Esophagus muscularis mucosa (tissue), 4 donors: Measurements from ENCODE around the gene STRN. TPM values are rescaled to one million over a fixed set of nuclear protein-coding genes. Genes with fewer than 3 reads are reported as not detected.

Source experiments
- DNase-seq: peaks from one replicate; pipeline ENCODE4 v3.0.0-alpha.2; 2017; ENCODE audit errors: extremely low spot score
- H3K27ac ChIP-seq, 4 donors: fragments of 200-600 bp; sonication (generic); replicated peaks in 1 of 4; 1 replicate in 3 of 4; 2 replicates in 1 of 4; pipeline ENCODE4 v1.5.1; 2016 to 2019; ENCODE audit warnings: mild to moderate bottlenecking in 1 of 4
- H3K27me3 ChIP-seq, 4 donors: fragments of 200-600 bp; sonication (generic); one replicate each; pipeline versions ENCODE4 v1.5.1 to v1.6.0; 2016 to 2019
- H3K36me3 ChIP-seq, 4 donors: fragments of 200-600 bp; sonication (generic); one replicate each; pipeline ENCODE4 v1.5.1; 2016 to 2019
- H3K4me1 ChIP-seq, 4 donors: fragments of 200-600 bp; sonication (generic); one replicate each; pipeline ENCODE4 v1.5.1; 2016 to 2019
- H3K4me3 ChIP-seq, 4 donors: fragments of 200-600 bp; sonication (generic); 1 replicate in 2 of 4; 2 replicates in 2 of 4; pipeline ENCODE4 v1.5.1; 2016 to 2019; ENCODE audit warnings: mild to moderate bottlenecking in 4 of 4, moderate library complexity in 1 of 4
- H3K9me3 ChIP-seq, 4 donors: fragments of 200-600 bp; sonication (generic); 1 replicate in 3 of 4; 2 replicates in 1 of 4; pipeline ENCODE4 v1.5.1; 2016 to 2019
- EP300 ChIP-seq: sonication (generic); formaldehyde crosslinking; IDR thresholded peaks from one replicate; pipeline ENCODE4 v1.6.1; 2017; ENCODE audit warnings: antibody characterized with exemption
- POLR2A ChIP-seq: fragments of 450-650 bp; IDR thresholded peaks from one replicate; pipeline ENCODE4 v1.6.1; 2017; ENCODE audit warnings: antibody characterized with exemption, moderate library complexity, mild to moderate bottlenecking, low read depth
- POLR2AphosphoS5 ChIP-seq, 2 donors: sonication (generic); formaldehyde crosslinking; IDR thresholded peaks; one replicate each; pipeline ENCODE4 v1.6.1; 2017; ENCODE audit warnings: antibody characterized with exemption in 2 of 2
- WGBS: methylation state at CpG from one replicate; pipeline ENCODE4 v1.1.5; 2018; 5-methylcytosine and 5-hydroxymethylcytosine counted together
- intact Hi-C: fragments of 100-400 bp; cut with DNase I; formaldehyde crosslinking; loops from one replicate; pipeline ENCODE4 v1.15.1; 2023
- small RNA-seq, 3 donors: library from RNA; depleted of rRNA; stranded (forward); fragments of <200 nt; gene quantifications; one replicate each; pipeline ENCODE3, GENCODE V24; 2016
- total RNA-seq, 4 donors: library from RNA; depleted of rRNA; stranded (reverse); fragments of >200 nt; gene quantifications; one replicate each; pipeline versions ENCODE4 v1.1.0 to v1.2.1, GENCODE V29; 2016
- TF ChIP-seq, protein P1 (sequence below), 3 experiments: fragments of 200-600 bp in 2 of 3; fragments of 450-650 bp in 1 of 3; sonication (generic) in 2 of 3; IDR thresholded peaks; one replicate each; pipeline ENCODE4 v1.5.1; 2017 to 2019; ENCODE audit warnings: antibody characterized with exemption in 3 of 3, mild to moderate bottlenecking in 2 of 3, moderate library complexity in 1 of 3

Gene STRN
- total RNA-seq, 4 donors from 2014 or later, result 17.6 to 21.8 (median 20.0) TPM

DNA sequence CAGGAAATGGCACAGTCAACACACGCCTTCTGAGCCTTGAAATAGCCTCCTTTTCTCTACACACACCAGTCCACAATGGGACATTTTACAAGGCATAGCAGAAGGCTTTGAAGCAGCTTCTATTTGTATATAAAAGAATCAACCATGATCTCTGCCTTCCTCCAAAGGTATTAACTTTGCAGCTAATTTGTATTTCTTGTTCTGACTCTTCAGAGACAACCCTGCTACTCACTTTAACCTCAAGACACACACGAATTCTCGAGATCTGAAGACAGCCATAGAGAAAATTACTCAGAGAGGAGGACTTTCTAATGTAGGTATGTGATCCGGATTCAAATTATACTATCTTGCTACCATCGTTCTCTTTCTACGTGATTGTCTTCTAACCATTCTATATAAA lies 165.2 kb downstream of the STRN start:
- H3K27me3 ChIP-seq, result peaks cover 0 to 6% (median 0%) of the 10 kb centered on the region in 4 donors
- intact Hi-C loops, result no loop called here
- H3K9me3 ChIP-seq, result peaks cover 0 to 3% (median 0%) of the 10 kb centered on the region in 4 donors
- no peaks in the 10 kb centered on the region for H3K36me3 ChIP-seq
- H3K4me3 ChIP-seq, result no peak overlapping the region
- H3K4me1 ChIP-seq, result no peaks in the 10 kb centered on the region
- WGBS, result 88% methylated on average over 6 of the region's 6 CpGs
- no peak overlapping the region for H3K27ac ChIP-seq
- DNase-seq, result no peak
- no peak for TF ChIP-seq EP300
- TF ChIP-seq, protein P1, sequence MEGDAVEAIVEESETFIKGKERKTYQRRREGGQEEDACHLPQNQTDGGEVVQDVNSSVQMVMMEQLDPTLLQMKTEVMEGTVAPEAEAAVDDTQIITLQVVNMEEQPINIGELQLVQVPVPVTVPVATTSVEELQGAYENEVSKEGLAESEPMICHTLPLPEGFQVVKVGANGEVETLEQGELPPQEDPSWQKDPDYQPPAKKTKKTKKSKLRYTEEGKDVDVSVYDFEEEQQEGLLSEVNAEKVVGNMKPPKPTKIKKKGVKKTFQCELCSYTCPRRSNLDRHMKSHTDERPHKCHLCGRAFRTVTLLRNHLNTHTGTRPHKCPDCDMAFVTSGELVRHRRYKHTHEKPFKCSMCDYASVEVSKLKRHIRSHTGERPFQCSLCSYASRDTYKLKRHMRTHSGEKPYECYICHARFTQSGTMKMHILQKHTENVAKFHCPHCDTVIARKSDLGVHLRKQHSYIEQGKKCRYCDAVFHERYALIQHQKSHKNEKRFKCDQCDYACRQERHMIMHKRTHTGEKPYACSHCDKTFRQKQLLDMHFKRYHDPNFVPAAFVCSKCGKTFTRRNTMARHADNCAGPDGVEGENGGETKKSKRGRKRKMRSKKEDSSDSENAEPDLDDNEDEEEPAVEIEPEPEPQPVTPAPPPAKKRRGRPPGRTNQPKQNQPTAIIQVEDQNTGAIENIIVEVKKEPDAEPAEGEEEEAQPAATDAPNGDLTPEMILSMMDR (IDR thresholded peaks at IDR 0.05), result no peak
- no peak for TF ChIP-seq POLR2A
- no peak for TF ChIP-seq POLR2AphosphoS5 (IDR thresholded peaks at IDR 0.05)

DNA sequence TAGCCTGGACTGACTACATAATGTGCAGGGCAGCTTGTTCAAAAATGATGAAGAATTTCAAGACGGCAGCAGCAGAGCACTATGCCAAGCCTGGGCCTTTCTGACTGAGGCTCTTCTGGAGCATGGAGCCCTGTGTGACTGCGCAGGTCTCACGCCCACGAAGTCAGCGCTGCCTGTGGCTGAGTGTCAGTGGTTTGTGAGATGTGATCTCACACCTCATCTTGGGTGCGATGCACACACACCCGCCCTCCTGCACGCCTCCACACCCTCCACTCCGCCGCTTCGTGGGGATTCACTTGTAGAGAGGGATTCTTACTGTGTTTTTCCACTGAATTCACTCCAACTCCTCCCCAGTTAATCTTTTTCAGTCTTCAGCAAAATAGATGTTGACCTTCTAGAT lies 166.0 kb downstream of the STRN start:
- Histone ChIP-seq H3K27ac (no peak overlapping the region), H3K9me3 (peaks cover 0 to 3% (median 0%) of the 10 kb centered on the region in 4 donors), H3K27me3 (peaks cover 0 to 6% (median 0%) of the 10 kb centered on the region in 4 donors), H3K4me3 (no peak overlapping the region), H3K36me3 (no peaks in the 10 kb centered on the region), H3K4me1 (no peaks in the 10 kb centered on the region)
- WGBS, result 94% methylated on average over 11 of the region's 11 CpGs
- intact Hi-C loops, result no loop called here
- TF ChIP-seq EP300 (no peak), POLR2AphosphoS5 (IDR thresholded peaks at IDR 0.05) (no peak), POLR2A (no peak)
- TF ChIP-seq, protein P1 (IDR thresholded peaks at IDR 0.05), result no peak
- no peak for DNase-seq

DNA sequence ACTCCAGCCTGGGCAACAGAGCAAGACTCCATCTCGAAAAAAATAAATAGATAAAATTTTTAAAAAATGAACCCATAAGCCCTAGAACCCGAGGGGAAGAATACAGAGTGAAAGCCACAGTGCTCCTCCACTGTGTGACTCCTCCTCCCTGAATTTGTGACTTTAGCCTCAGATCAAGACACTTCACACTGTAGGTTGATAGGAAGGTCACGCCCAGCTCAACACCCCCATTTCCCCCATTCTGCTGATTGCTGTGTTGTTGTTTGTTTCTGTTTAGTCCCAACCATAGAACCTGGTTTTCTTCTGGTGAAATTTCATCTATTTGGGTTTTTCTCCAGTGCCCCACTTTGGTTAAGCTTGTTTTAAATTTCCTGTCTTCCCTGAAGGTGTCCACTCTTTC lies 167.6 kb downstream of the STRN start:
- Histone ChIP-seq H3K4me1 (no peaks in the 10 kb centered on the region), H3K9me3 (peaks cover 0 to 3% (median 0%) of the 10 kb centered on the region in 4 donors), H3K27me3 (peaks cover 0 to 6% (median 0%) of the 10 kb centered on the region in 4 donors), H3K36me3 (no peaks in the 10 kb centered on the region), H3K27ac (no peak overlapping the region), H3K4me3 (no peak overlapping the region)
- 95% methylated on average over 3 of the region's 3 CpGs for WGBS
- intact Hi-C loops, result no loop called here
- TF ChIP-seq EP300 (no peak), POLR2AphosphoS5 (IDR thresholded peaks at IDR 0.05) (no peak), POLR2A (no peak)
- TF ChIP-seq, protein P1 (IDR thresholded peaks at IDR 0.05), result no peak
- no peak for DNase-seq

DNA sequence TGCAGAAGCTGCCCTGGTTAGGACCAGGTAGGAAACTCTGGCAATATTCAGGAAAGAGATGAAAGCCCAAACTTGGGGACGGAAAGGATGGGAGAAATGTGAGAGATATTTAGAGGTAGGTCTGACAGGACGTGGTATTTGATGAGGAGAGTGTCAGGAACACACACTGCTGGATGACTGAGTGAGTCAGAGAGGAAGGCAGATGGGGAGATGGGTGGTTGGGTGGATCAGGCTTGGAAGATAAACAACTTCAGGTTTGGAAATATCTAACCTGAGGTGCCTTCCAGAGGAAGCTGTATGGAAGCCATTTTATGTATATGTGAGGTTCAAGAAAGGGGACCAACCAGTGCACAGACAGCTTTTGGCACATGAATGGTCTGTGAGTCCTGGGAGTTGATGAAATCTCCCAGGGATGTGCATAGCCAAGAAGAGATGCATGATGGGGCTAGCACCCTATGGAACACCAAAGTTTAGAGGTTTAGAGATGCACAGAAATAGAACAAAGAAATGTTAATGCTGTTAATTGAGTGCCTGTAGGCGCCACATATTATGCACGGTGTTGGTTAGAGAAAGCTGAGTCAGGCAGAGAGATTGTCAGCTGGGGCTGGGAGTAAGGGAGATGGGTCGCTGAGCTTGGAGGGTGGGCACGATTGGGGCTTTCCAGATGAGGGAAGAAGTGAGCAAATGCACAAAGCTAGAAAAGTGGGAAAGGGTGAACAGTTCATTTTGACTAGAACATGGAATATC lies 168.8 kb downstream of the STRN start:
- TF ChIP-seq EP300, result no peak
- TF ChIP-seq POLR2AphosphoS5 (IDR thresholded peaks at IDR 0.05), result no peak
- TF ChIP-seq POLR2A, result no peak
- TF ChIP-seq, protein P1 (IDR thresholded peaks at IDR 0.05), result no peak
- intact Hi-C loops, result no loop called here
- 50% methylated on average over 6 of the region's 6 CpGs for WGBS

More for the DNA sequence above, 168.8 kb downstream of the STRN start:
- no peaks in the 10 kb centered on the region for H3K36me3 ChIP-seq
- no peak overlapping the region for H3K4me3 ChIP-seq
- H3K4me1 ChIP-seq, result no peaks in the 10 kb centered on the region
- peaks cover 0 to 6% (median 0%) of the 10 kb centered on the region in 4 donors for H3K27me3 ChIP-seq
- H3K27ac ChIP-seq, result no peak overlapping the region
- no peak for DNase-seq
- no peaks in the 10 kb centered on the region for H3K9me3 ChIP-seq

Small RNAs within 50 kb of the gene (small RNA-seq; reads per million reads assigned to genes)
- 0 reads per million in 3 donors for gene RNU6-577P

Other genes with a start within 250 kb of the STRN start
- 10 to 100 TPM; 14.6 to 21.2 (median 16.7) TPM for gene HEATR5B, start 117.8 kb upstream of the STRN start, total RNA-seq
- gene GPATCH11, start 118.0 kb upstream of the STRN start, total RNA-seq, result 10 to 100 TPM in 1 of 4 donors, 1 to 10 TPM in 3; 5.0 to 10.8 (median 6.5) TPM
- gene EIF2AK2, start 190.4 kb upstream of the STRN start, total RNA-seq, result 10 to 100 TPM; 23.7 to 28.4 (median 27.8) TPM
- not detected for gene SULT6B1, start 222.1 kb upstream of the STRN start, total RNA-seq
- 10 to 100 TPM; 25.2 to 31.6 (median 28.2) TPM for gene CEBPZOS, start 230.0 kb upstream of the STRN start, total RNA-seq